ENCODE data around the gene PRRX2. TPM values are rescaled to one million over a fixed set of nuclear protein-coding genes. Genes with fewer than 3 reads are reported as not detected.

Gene PRRX2
- total and polyA plus RNA-seq, 2 of the 4 experiments (the other 2 are of a cell fraction) = 12.7 to 35.5 TPM

DNA sequence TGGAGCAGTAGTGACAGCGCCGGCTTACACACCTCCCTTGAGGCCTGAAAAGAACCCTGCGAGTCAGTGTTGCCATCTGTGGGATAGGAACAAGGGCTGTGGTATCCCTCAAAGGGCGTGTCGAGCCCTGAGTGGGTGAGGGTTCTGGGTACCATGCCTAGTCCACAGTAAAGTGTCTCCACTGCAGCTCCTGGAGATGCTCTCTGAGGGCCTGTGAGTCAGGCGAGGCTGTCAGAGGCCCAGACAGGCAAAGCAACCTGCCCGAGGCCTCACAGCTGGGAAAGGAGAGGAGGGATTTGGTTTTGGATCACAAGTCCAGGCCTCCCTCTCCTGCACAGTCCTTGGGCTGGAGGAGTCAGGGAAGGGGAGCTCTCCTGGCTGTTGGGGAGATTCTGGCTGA is 6.1 kb downstream of the PRRX2 start:
- Histone ChIP-seq H2AK5ac (ENCODE audit: low read depth, low read length) (peak overlapping the region; percentile 80), H2BK20ac (ENCODE audit: low read depth, low read length) (no peak overlapping the region), H3K27me3 (ENCODE audit: control insufficient read depth, insufficient read depth, low read length) (no peaks in the 10 kb centered on the region), H4K8ac (ENCODE audit: low read depth in 2 of 2, low read length in 2 of 2) (peak overlapping the region in 1 of 2 experiments; percentile 56; a peak in 1 of 4 replicates), H2BK15ac (ENCODE audit: low read depth, low read length) (no peak overlapping the region), H3K4me3 (ENCODE audit: insufficient read depth, low read depth, low read length) (no peak overlapping the region), H3K9ac (ENCODE audit: low read depth, low read length) (no peak overlapping the region), H2AK9ac (replicated peaks; ENCODE audit: low read depth, low read length, poor library complexity) (peak overlapping the region; percentile 75), H3K56ac (ENCODE audit: extremely low read depth, insufficient read depth, low read length) (no peak overlapping the region), H2BK120ac (ENCODE audit: low read depth, low read length) (no peak overlapping the region), H2BK5ac (ENCODE audit: low read depth, low read length, poor library complexity, severe bottlenecking) (no peak overlapping the region), H3K27ac (ENCODE audit: insufficient read depth, low read length) (no peak overlapping the region), H3K79me1 (ENCODE audit: low read depth in 1 of 2, low read length in 2 of 2) (peaks cover 20 to 89% of the 10 kb centered on the region in 2 experiments), H3K23ac (ENCODE audit: low read depth, low read length) (peak overlapping the region; percentile 50; the same call in 1 of the 2 replicates), H4K20me1 (ENCODE audit: insufficient read depth, low read length) (peaks cover 60% of the 10 kb centered on the region), H3K36me3 (ENCODE audit: control insufficient read depth, insufficient read depth, low read length) (peaks cover 21% of the 10 kb centered on the region), H4K5ac (ENCODE audit: low read depth, low read length) (no peak overlapping the region), H3K4me1 (ENCODE audit: control insufficient read depth, insufficient read depth, low read length) (peaks cover 31% of the 10 kb centered on the region), H3K9me1 (ENCODE audit: insufficient read depth, low read length) (peaks cover 24% of the 10 kb centered on the region), H4K91ac (ENCODE audit: insufficient read depth, low read depth, low read length) (0 out of 2 replicates have a peak overlapping the region, but pooled peaks have one; percentile 4), H3K18ac (ENCODE audit: low read depth, low read length) (no peak overlapping the region), H3K9me3 (ENCODE audit: control insufficient read depth, insufficient read depth, low read length) (no peaks in the 10 kb centered on the region), H2AFZ (replicated peaks; ENCODE audit: low read length, poor library complexity) (peak overlapping the region; percentile 5), H3K14ac (replicated peaks; ENCODE audit: low read depth, low read length) (0 out of 2 replicates have a peak overlapping the region, but pooled peaks have one; percentile 25), H3K4me2 (ENCODE audit: low read depth, low read length) (no peak overlapping the region), H3K4ac (ENCODE audit: low read depth, low read length) (peak overlapping the region; percentile 46)
- dilution Hi-C loops (cut with HindIII; ENCODE audit: low sequenced_read_pairs, unreplicated experiment) = no loop called here
- ChIA-PET POLR2A (ENCODE audit: unreplicated experiment) (interaction anchor here (0.5 kb wide), 1 partner anchor 26 kb away, joined by 4 read pairs; no protein-coding TSS in a partner anchor), CTCF (no interaction called here)
- DNase-seq (peak; percentile 19), ATAC-seq (ENCODE audit: low read depth) (no peak; the same call in 1 of the 2 replicates)
- no peak for TF ChIP-seq RCOR1 (IDR thresholded peaks at IDR 0.05; ENCODE audit: insufficient replicate concordance, low read length)
- TF ChIP-seq CEBPB (IDR thresholded peaks at IDR 0.05; ENCODE audit: low read depth, low read length) = no peak
- no peak for TF ChIP-seq CHD1 (IDR thresholded peaks at IDR 0.05; ENCODE audit: low read depth, low read length)
- TF ChIP-seq SMC3 (IDR thresholded peaks at IDR 0.05; ENCODE audit: low read depth, low read length) = no peak
- TF ChIP-seq, protein P1, sequence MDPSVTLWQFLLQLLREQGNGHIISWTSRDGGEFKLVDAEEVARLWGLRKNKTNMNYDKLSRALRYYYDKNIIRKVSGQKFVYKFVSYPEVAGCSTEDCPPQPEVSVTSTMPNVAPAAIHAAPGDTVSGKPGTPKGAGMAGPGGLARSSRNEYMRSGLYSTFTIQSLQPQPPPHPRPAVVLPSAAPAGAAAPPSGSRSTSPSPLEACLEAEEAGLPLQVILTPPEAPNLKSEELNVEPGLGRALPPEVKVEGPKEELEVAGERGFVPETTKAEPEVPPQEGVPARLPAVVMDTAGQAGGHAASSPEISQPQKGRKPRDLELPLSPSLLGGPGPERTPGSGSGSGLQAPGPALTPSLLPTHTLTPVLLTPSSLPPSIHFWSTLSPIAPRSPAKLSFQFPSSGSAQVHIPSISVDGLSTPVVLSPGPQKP (IDR thresholded peaks at IDR 0.05; ENCODE audit: borderline replicate concordance, low read depth, low read length) = no peak
- no peak for TF ChIP-seq RFX5 (IDR thresholded peaks at IDR 0.05; ENCODE audit: low read depth, low read length)
- TF ChIP-seq MAZ (IDR thresholded peaks at IDR 0.05; ENCODE audit: borderline replicate concordance, low read depth, low read length) = no peak
- TF ChIP-seq MXI1 (IDR thresholded peaks at IDR 0.05; ENCODE audit: borderline replicate concordance, low read depth, low read length) = no peak
- no peak for TF ChIP-seq RAD21 (IDR thresholded peaks at IDR 0.05; ENCODE audit: low read length)
- no peak for TF ChIP-seq POLR2A (IDR thresholded peaks at IDR 0.05; ENCODE audit: low read depth, low read length)
- TF ChIP-seq BHLHE40 (IDR thresholded peaks at IDR 0.05; ENCODE audit: low read depth, low read length) = no peak
- TF ChIP-seq, protein P2, sequence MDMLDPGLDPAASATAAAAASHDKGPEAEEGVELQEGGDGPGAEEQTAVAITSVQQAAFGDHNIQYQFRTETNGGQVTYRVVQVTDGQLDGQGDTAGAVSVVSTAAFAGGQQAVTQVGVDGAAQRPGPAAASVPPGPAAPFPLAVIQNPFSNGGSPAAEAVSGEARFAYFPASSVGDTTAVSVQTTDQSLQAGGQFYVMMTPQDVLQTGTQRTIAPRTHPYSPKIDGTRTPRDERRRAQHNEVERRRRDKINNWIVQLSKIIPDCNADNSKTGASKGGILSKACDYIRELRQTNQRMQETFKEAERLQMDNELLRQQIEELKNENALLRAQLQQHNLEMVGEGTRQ (IDR thresholded peaks at IDR 0.05; ENCODE audit: low read depth, low read length) = no peak
- no peak for TF ChIP-seq MAFK (IDR thresholded peaks at IDR 0.05; ENCODE audit: low read depth, low read length)
- TF ChIP-seq FOS (IDR thresholded peaks at IDR 0.05; ENCODE audit: low read depth, low read length) = no peak
- TF ChIP-seq, protein P3, sequence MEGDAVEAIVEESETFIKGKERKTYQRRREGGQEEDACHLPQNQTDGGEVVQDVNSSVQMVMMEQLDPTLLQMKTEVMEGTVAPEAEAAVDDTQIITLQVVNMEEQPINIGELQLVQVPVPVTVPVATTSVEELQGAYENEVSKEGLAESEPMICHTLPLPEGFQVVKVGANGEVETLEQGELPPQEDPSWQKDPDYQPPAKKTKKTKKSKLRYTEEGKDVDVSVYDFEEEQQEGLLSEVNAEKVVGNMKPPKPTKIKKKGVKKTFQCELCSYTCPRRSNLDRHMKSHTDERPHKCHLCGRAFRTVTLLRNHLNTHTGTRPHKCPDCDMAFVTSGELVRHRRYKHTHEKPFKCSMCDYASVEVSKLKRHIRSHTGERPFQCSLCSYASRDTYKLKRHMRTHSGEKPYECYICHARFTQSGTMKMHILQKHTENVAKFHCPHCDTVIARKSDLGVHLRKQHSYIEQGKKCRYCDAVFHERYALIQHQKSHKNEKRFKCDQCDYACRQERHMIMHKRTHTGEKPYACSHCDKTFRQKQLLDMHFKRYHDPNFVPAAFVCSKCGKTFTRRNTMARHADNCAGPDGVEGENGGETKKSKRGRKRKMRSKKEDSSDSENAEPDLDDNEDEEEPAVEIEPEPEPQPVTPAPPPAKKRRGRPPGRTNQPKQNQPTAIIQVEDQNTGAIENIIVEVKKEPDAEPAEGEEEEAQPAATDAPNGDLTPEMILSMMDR (conservative IDR thresholded peaks at IDR 0.05; ENCODE audit: low read depth, low read length) = no peak
- no peak for TF ChIP-seq NFE2L2 (IDR thresholded peaks at IDR 0.05; ENCODE audit: low read depth, low read length)
- in situ Hi-C loops (cut with MboI; ENCODE audit: low sequenced_read_pairs) = no loop called here
- intact Hi-C loops (cut with micrococcal nuclease) = no loop called here
- no TSS peak for BruUV-seq (replicated peaks)
- WGBS, 2 experiments (ENCODE audit: extremely low coverage in 2 of 2, insufficient read length in 1 of 2) = no CpG with 5 or more reads among the region's 7 CpGs

Data from IMR-90 (cell line).